Activated naive CD4-positive, alpha-beta T cell treated with anti-CD3 and anti-CD28 coated beads, Interleukin-2, amount 10 ng/mL, durations not matched to agents 7 days and 5 days (primary cell): ENCODE measurements around the gene FMN2.

Experiments used
- CTCF ChIA-PET: fragments of 350-600 bp; sonication (Branson Sonifier 250); formaldehyde crosslinking; loops from one replicate; lab custom pipeline; 2021; ENCODE audit warnings: antibody characterized with exemption; lab: Charles Lee
- DNase-seq: peaks from one replicate; pipeline ENCODE4 v3.0.0-alpha.2; 2020
- H3K27ac Mint-ChIP-seq: one replicate; pipeline ENCODE4 v1.8.0; 2021; ENCODE audit warnings: mild to moderate bottlenecking, moderate library complexity, mixed read lengths
- H3K27me3 Mint-ChIP-seq: one replicate; pipeline ENCODE4 v1.8.0; 2021; ENCODE audit warnings: mild to moderate bottlenecking, mixed read lengths
- H3K36me3 Mint-ChIP-seq: one replicate; pipeline ENCODE4 v1.8.0; 2021; ENCODE audit warnings: mixed read lengths
- H3K4me1 Mint-ChIP-seq: one replicate; pipeline ENCODE4 v1.8.0; 2021; ENCODE audit warnings: mixed read lengths
- H3K4me3 Mint-ChIP-seq: one replicate; pipeline ENCODE4 v1.8.0; 2021; ENCODE audit warnings: mild to moderate bottlenecking, moderate library complexity, mixed read lengths
- H3K9me3 Mint-ChIP-seq: one replicate; pipeline ENCODE4 v1.8.0; 2021; ENCODE audit warnings: mixed read lengths

Gene FMN2

DNA sequence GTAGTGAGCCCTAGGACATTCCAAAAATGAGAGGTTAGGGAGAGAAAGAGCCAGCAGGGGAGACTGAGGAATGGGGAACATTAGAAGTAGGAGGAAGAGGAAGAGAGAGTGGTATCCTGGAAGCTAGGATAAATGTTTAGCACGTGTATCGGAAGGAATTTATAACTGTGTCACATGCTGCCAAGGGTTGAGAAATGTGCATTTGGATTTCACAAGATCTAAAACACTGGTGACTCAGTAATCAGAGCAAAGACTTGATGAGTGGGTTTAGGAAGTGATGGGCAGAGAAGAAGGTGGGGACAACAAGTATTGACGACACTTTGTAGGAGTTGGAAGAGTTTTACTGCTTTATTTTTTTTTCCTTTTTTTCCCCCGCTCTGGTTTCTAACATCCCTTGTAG, 193.9 kb downstream of the FMN2 start:
- CTCF ChIA-PET, result no interaction called here
- Mint-ChIP-seq H3K36me3 (no peaks in the 10 kb centered on the region), H3K9me3 (no peaks in the 10 kb centered on the region), H3K27ac (no peak overlapping the region), H3K27me3 (no peaks in the 10 kb centered on the region), H3K4me1 (no peaks in the 10 kb centered on the region), H3K4me3 (no peak overlapping the region)
- DNase-seq, result no peak

DNA sequence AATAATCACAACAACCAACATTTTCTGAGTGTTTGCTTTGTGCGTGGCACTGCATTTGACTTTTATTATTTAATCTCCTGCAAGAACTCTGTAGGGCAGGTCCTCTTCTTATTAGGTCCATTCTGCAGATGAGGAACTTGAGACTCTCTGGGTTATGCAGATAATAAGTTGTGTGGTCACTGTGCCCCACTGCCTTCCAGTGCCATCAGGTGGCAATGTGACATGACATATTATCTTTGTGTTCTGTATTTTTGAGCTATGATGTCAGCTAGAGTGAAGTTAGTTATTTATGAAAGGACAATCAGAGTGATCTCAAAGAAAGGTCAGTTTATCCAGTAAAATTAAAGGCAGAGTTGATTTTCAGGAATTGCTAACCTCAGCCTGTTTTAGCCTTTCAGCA, 196.0 kb downstream of the FMN2 start:
- CTCF ChIA-PET, result no interaction called here
- Mint-ChIP-seq H3K36me3 (no peaks in the 10 kb centered on the region), H3K27ac (no peak overlapping the region), H3K9me3 (peaks cover 2% of the 10 kb centered on the region), H3K4me3 (no peak overlapping the region), H3K4me1 (no peaks in the 10 kb centered on the region), H3K27me3 (no peaks in the 10 kb centered on the region)
- DNase-seq, result no peak

DNA sequence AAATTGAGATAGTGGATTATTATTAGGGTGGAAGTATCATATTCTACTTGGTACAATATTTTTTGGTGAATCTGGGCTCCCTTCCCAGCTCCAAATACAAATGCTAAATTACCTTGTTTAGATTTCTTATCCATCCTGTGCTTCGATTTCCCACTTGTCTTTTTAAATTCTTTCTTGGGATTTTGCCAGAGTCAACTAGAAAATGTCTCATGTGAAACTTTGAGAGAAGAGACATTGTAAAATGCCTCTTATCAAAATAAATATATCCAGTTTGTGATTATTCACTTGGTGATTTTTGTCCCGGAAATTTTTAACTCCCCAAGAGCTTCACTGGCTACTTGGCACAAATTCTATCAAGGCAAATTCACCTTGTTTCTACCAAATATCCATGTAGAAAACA, 202.0 kb downstream of the FMN2 start:
- Mint-ChIP-seq H3K9me3 (peaks cover 3% of the 10 kb centered on the region), H3K27ac (no peak overlapping the region), H3K27me3 (no peaks in the 10 kb centered on the region), H3K36me3 (no peaks in the 10 kb centered on the region), H3K4me1 (no peaks in the 10 kb centered on the region), H3K4me3 (no peak overlapping the region)
- DNase-seq, result no peak
- CTCF ChIA-PET, result no interaction called here

DNA sequence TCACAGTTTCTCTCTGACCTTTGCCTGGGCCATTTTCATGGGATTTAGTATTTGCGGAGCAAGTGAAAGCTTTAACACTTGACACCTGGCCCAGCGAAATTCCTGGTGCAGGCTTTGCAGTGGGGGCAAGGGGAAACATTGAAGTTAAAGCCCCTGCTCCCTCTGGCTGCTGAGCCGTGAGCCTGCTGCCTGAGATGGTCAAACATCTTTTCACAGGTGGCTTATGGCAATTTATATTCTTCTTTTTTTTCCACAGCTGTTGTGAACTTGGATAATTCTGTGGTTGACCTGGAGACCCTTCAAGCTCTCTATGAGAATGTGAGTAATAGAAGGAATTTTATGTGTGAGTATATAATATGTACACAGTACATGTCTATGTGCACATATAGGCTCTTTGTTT, 202.9 kb downstream of the FMN2 start:
- Mint-ChIP-seq H3K4me1 (no peaks in the 10 kb centered on the region), H3K9me3 (peaks cover 3% of the 10 kb centered on the region), H3K36me3 (no peaks in the 10 kb centered on the region), H3K4me3 (no peak overlapping the region), H3K27me3 (no peaks in the 10 kb centered on the region), H3K27ac (no peak overlapping the region)
- CTCF ChIA-PET, result no interaction called here
- DNase-seq, result no peak

DNA sequence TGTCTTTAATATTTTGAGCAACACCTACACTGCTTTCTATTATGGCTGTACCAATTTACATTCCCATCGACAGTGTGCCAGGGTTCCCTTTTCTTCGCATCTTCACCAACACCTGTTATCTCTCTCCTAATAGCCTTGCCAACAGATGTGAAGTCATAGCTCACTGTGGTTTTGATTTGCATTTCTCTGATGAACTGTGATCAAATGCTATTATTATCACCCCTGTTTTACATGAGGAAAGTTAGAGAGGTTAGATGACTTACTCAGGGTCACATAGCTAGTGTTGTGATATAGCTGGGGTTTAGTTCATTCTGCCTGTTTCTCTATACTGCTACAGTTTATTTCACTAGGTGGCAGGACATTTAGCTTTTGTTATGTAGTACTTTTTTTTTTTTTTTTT, 204.1 kb downstream of the FMN2 start:
- no peaks in the 10 kb centered on the region for H3K27me3 Mint-ChIP-seq
- no peak overlapping the region for H3K4me3 Mint-ChIP-seq
- no peak overlapping the region for H3K27ac Mint-ChIP-seq
- no peak for DNase-seq
- CTCF ChIA-PET, result no interaction called here
- H3K36me3 Mint-ChIP-seq, result no peaks in the 10 kb centered on the region
- H3K9me3 Mint-ChIP-seq, result peaks cover 3% of the 10 kb centered on the region
- H3K4me1 Mint-ChIP-seq, result no peaks in the 10 kb centered on the region

DNA sequence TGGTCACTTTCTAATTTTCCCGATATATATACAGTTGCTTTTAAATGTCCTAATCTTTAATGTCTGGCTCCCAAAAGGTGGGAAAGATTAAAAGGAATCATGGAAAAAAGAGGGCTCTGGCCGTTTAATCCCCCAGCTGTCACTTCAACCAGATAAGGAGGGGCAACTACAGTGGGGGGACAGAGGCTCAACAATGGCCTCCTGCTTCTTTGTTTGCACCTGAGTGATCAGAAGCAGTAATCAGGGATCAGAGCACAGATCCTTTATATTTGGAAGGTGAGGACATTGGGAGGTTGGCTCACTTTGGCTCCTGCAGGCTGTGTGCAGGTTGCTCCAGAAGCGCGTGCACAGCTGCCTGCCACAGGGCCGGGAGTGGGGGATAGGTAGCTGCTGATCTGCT, 212.8 kb downstream of the FMN2 start:
- Mint-ChIP-seq H3K27me3 (no peaks in the 10 kb centered on the region), H3K4me1 (no peaks in the 10 kb centered on the region), H3K4me3 (no peak overlapping the region), H3K36me3 (no peaks in the 10 kb centered on the region), H3K9me3 (no peaks in the 10 kb centered on the region), H3K27ac (no peak overlapping the region)
- DNase-seq, result no peak
- CTCF ChIA-PET, result no interaction called here

DNA sequence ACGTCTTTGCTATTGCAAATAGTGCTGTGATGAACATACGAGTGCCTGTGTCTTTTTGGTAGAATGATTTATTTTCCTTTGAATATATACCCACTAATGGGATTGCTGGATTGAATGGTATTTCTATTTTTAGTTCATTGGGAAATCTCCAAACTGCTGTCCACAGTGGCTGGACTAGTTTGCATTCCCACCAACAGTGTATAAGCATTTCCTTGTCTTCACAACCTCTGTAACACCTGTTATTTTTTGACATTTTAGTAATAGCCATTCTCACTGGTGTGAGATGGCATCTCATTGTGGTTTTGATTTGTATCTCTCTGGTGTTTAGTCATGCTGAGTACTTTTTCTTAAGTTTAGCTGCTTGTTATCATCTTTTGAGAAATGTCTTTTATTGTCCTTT, 215.0 kb downstream of the FMN2 start:
- Mint-ChIP-seq H3K4me1 (no peaks in the 10 kb centered on the region), H3K27ac (no peak overlapping the region), H3K27me3 (no peaks in the 10 kb centered on the region), H3K36me3 (no peaks in the 10 kb centered on the region), H3K9me3 (no peaks in the 10 kb centered on the region), H3K4me3 (no peak overlapping the region)
- no peak for DNase-seq
- CTCF ChIA-PET, result no interaction called here

DNA sequence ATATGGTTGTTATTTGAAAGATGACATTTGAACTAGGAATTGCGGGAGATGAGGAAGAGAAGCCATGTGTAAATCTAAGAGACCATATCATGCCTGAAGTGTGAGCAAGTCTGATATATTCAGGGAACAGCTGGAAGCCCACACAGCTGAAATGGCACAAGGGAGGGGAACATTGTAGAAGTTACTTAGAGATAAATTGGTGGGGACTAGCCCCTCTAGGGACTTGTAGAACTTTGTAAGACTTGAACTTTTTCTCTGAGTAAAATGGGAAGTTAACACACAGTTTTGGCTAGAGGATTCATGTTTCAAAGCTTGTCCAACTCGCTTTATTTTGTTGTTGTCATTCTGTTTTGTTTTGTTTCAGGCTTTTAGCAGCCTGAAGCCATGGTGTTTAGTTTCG, 216.4 kb downstream of the FMN2 start:
- Mint-ChIP-seq H3K4me3 (no peak overlapping the region), H3K27me3 (no peaks in the 10 kb centered on the region), H3K27ac (no peak overlapping the region), H3K9me3 (no peaks in the 10 kb centered on the region), H3K36me3 (no peaks in the 10 kb centered on the region), H3K4me1 (no peaks in the 10 kb centered on the region)
- DNase-seq, result no peak
- CTCF ChIA-PET, result no interaction called here

DNA sequence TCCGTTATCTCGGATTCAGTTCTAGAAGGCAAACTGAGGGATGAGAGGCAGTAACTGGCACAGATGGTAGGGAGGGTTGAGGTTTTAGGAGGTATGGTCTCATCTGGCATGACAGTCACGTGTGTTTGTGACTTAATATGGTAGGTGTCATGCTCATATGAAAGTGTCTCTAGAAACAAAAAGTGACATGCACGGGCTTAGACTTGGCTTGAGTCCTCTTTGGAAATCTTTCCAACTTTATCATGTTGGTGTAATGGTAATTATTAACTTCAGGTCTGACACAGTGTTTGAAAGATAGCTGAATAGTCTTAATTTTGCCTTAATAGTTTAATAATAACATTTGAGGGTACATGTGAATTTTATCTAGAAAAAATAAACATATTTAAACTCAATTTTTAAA, 218.1 kb downstream of the FMN2 start:
- DNase-seq, result no peak
- CTCF ChIA-PET, result no interaction called here
- Mint-ChIP-seq H3K4me1 (no peaks in the 10 kb centered on the region), H3K27me3 (no peaks in the 10 kb centered on the region), H3K36me3 (no peaks in the 10 kb centered on the region), H3K9me3 (no peaks in the 10 kb centered on the region), H3K4me3 (no peak overlapping the region), H3K27ac (no peak overlapping the region)

DNA sequence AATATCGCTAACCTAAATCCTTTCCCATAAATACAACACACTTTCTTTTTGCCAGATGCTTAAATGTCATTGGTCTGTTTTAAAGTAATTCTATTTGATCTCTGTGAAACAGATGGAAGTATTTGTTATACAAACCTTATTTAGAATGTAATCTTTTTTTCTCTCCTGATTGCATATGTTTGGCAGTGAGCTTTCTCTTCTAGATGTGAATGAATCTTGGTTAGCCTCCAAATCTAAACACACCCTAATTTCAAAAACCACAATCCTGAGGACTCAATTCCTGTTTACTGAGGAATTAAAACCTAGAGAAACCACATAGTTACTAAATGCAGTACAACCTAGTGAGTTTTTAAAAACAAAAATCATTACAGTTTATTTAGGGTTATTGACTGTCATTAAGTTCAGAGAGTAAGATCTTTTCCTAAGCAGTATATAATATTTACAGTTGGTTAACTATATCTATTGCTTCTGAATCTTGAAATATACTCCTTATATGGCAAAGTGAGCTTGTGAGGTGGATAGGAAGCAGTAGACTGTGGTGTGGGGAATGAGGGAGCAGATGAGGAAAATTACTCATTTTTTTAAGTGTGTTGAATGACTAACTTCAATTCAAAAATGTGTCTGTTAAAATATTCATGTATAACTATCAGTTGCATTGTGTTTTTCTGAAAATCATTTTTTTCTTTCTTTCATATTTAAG, 218.7 kb downstream of the FMN2 start:
- Mint-ChIP-seq H3K27me3 (no peaks in the 10 kb centered on the region), H3K27ac (no peak overlapping the region), H3K4me1 (no peaks in the 10 kb centered on the region), H3K9me3 (no peaks in the 10 kb centered on the region), H3K4me3 (no peak overlapping the region), H3K36me3 (no peaks in the 10 kb centered on the region)
- DNase-seq, result no peak
- CTCF ChIA-PET, result no interaction called here

DNA sequence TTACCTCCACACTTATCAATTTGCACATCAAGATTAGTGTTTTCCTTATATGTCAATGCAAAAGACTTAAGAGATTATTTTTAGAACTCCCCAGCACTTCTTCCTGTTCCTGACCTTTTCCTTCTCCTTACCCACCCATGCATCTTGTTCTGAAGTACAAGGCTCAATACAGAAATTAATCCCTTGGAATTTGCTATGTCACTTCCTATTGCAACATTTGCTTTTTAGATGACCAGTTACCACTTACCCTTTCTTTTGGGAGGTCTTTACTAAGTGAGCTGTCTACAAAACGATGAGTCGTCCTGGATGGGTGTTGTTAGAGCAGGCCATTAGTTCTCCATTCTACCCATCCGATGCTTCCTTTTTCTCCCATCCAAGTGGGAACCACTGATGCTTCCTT, 221.2 kb downstream of the FMN2 start:
- no peak for DNase-seq
- Mint-ChIP-seq H3K4me1 (no peaks in the 10 kb centered on the region), H3K9me3 (peaks cover 7% of the 10 kb centered on the region), H3K27ac (no peak overlapping the region), H3K4me3 (no peak overlapping the region), H3K27me3 (no peaks in the 10 kb centered on the region), H3K36me3 (no peaks in the 10 kb centered on the region)
- CTCF ChIA-PET, result no interaction called here

DNA sequence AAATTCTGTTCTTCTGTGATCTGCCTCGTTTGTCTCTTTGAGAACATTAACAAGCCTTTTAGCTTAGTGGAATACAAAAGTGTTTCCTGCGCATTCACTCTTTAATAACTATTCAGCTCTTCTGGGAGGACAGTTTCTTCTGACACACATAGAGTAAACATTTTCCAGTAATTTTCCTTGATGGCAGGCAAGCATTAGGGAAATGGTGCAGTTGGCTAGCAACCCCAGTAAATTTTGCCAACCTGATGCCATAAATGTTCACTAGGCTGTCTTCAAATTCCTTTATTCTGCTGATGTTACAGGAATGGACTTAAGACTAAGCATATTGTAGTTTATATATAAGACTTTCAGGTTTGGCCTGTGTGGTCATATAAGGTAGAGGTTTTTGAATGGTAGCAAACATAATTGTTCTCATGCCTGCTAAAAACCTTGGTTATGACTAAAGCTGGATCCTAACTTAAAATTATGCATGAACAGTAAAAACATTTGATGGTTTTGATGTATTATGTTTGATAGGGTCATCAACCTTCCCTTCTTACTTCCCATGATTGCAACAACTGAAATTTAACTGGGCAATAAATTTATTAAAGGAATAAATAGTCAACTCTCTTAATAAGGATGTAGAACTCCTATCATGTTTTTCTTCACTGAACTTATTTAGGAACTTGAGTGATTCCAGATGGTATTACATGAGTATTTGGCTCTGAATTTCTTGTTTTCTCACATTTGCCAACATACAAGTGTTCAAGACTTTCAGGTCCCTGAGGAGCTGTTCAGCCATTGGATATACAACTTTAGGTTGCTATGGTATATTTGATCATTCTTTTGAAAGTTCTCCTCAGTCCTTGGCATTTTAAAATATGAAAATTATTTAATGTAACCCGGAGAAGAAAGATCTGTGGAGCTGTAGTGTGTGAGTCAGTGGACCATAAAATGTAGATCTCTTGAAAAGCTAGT, 223.4 kb downstream of the FMN2 start:
- Mint-ChIP-seq H3K4me1 (no peaks in the 10 kb centered on the region), H3K36me3 (no peaks in the 10 kb centered on the region), H3K4me3 (no peak overlapping the region), H3K27ac (no peak overlapping the region), H3K27me3 (no peaks in the 10 kb centered on the region), H3K9me3 (peaks cover 12% of the 10 kb centered on the region)
- CTCF ChIA-PET, result no interaction called here
- no peak for DNase-seq

DNA sequence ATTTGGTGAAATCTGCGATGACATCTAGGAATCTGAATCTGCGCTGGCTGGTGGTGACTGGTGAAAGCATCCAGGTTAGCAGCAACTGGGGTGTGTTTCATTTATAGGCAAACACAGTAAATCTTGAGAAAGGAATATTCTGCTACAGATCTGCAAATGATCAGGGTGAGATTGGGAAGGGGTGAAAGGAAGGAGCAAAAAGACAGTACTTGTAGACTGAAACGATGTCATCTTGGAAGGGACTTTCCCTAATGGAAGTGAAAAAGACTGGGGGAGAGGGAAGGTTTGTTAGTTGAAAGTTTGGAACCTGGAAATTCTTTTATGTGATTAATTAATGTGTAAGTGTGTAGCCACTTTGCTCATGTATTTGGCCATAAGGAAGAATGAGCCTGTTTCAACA, 228.3 kb downstream of the FMN2 start:
- Mint-ChIP-seq H3K36me3 (no peaks in the 10 kb centered on the region), H3K27ac (no peak overlapping the region), H3K9me3 (peaks cover 14% of the 10 kb centered on the region), H3K4me3 (no peak overlapping the region), H3K27me3 (no peaks in the 10 kb centered on the region), H3K4me1 (no peaks in the 10 kb centered on the region)
- no peak for DNase-seq
- CTCF ChIA-PET, result no interaction called here

DNA sequence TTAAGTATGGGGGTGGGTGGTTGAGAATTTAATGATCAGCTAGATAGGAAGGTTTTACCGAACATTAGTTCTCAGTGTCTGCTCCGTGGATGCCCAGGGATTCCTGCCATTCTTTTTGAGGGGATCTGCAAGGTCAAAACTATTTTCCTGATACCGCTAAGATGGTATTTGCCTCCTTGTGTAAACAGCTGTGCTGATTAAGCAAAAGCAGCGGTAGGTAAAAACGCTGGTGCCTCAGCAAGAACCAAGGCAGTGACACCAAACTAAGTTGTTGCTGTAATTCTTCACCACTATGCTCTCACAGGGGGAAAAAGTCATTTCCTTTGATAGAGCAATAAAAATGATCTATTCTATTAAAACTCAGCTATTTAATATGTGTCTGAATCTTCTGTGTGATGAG, 229.0 kb downstream of the FMN2 start:
- no peak overlapping the region for H3K27ac Mint-ChIP-seq
- no peaks in the 10 kb centered on the region for H3K36me3 Mint-ChIP-seq
- H3K9me3 Mint-ChIP-seq, result peaks cover 14% of the 10 kb centered on the region
- H3K4me3 Mint-ChIP-seq, result no peak overlapping the region
- H3K4me1 Mint-ChIP-seq, result no peaks in the 10 kb centered on the region
- CTCF ChIA-PET, result interaction anchor here (0.6 kb wide), 1 partner anchor 411 kb away, joined by 3 read pairs; no protein-coding TSS in a partner anchor
- no peaks in the 10 kb centered on the region for H3K27me3 Mint-ChIP-seq
- no peak for DNase-seq

DNA sequence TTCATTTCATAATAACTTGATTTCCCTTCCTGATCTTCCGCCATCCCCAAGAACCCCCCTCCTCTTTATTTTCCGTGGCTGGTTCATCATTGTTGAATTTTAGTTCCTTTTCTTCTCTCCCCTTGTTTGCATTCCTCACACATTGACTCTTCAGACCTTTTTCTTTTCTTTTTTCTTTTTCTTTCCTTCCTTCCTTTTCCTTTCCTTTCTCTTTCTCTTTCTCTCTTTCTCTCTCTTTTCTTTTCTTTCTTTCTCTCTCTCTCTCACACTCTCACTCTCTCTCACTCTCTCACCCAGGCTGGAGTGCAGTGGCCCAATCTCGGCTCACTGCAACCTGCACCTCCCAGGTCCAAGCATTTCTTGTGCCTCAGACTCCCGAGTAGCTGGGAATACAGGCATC, 231.3 kb downstream of the FMN2 start:
- Mint-ChIP-seq H3K27ac (no peak overlapping the region), H3K9me3 (peaks cover 7% of the 10 kb centered on the region), H3K4me3 (no peak overlapping the region), H3K36me3 (no peaks in the 10 kb centered on the region), H3K27me3 (no peaks in the 10 kb centered on the region), H3K4me1 (no peaks in the 10 kb centered on the region)
- no peak for DNase-seq
- CTCF ChIA-PET, result no interaction called here
